ENCODE measurements around the gene ANK3.

The ANK3 gene

DNA sequence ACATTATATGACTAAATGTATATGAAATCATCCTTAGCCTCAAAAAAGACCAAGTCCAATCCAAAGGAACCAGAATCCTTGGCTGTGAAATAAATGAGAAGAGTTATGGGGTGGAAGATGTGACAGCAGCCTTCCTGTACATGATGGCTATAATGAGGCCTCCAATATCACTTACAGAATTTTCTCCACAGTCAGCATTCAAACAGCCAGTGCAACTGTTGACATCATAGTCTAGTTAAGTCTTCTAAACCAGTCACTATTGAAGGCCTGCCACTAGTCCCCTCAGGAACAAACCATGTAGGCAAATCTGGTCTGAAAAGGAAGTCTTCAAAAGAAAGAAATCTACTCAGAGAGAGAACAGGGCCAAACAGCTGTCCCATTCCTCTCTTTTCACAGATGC lies 263.8 kb downstream of the ANK3 start:
- no peak for DNase-seq

DNA sequence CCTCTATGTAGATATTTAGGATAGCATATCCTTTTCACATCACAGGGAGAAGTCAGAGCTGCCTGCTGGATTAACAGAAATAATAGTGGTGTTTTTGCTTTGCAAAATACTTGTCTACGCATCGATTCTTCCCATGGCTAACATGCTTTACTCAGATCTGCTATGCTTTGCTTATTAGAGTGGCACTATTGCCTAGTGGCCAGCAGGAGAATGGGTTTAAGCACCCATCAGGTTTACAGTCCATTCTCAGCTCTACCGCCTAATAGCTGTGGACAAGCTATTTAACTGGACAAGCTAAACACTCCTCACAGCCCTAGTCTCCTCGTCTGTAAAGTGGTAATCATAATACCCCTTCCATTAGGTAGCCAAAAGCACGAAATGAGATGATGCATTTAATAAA lies 265.1 kb downstream of the ANK3 start:
- DNase-seq, result no peak

GRCh38 chr10:60123668-60124067 lies 266.0 kb downstream of the ANK3 start:
- DNase-seq, result no peak

DNA sequence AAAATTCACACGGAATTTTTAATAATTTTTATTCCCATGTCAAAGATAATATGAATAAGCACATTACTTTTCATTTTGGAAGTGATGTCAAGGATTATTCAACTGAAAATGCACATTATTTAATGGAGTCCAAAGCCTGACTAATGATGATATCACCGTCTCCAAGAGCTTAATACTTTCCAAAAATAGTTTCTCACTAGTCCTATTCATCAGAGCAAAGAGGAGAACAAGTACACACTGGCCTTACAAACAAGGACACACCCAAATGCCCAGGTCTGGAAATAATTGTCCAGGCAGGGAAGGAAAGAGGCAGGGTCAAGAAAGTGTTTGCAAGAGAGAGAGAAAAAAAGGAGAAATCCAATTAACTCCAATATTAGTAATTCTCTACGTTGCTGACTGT lies 266.5 kb downstream of the ANK3 start:
- DNase-seq, result no peak

DNA sequence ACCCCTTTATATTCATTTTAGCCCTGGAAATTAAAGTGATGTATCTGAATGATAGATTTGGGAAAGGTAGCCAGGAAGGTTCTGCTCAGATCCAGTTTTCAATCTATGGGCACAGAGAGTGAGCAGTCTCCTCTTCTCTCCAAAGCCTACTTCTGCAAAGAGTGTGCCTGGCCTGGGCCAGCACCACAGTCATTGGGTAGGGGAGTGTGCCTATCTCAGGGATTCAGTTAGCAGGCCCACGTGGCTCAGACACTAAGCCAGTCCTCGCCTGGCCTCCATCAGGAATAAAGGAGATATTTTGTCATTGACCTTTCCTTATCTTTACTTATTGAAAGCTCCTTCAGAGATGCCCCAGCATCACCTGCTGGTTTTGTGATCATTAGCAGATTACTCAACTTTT lies 267.5 kb downstream of the ANK3 start:
- DNase-seq, result no peak

GRCh38 chr10:60114765-60115586 lies 274.7 kb downstream of the ANK3 start:
- no peak for DNase-seq

- DNase-seq, result no peak
Observed at GRCh38 chr10:60110739-60111138, 278.9 kb downstream of the ANK3 start.

- DNase-seq, result no peak
Observed at GRCh38 chr10:60107308-60107976, 282.2 kb downstream of the ANK3 start.

DNA sequence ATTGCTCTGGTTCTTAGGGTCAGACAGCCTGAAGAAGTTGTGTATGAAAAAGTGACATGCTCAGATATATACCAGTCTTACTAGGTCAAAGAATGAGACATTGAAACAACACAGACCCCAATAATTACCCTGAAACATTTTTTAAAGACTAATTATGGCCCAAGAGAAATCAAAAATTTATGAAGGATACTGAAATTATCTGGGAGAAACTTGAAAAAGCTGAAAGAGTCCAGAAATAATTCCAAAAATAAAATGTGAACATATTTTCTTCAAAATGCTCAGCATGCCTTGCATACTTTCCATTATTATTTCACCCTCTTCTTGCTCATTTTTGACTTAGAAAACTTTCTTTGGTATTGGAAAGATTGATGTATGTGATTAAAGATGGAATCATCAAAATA lies 284.4 kb downstream of the ANK3 start:
- no peak for DNase-seq

DNA sequence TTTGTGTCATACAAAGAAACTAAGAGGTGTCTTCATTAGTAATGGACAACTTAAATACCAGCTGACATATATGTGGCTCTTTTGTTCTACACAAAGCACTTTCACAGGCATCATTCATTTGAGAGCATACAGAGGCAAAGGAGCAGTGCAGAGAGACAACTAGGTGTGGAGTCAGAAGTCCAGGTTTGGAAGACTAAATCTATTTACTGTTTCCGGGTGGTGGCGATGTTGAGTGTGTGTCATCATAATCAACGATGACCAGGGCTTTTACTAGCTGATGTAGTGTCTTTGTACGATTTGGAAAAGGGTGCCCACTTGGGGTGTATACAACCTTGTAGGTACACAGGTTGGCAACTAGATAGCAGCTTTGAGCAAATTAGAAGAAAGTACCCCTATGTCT lies 287.9 kb downstream of the ANK3 start:
- DNase-seq, result no peak

DNA sequence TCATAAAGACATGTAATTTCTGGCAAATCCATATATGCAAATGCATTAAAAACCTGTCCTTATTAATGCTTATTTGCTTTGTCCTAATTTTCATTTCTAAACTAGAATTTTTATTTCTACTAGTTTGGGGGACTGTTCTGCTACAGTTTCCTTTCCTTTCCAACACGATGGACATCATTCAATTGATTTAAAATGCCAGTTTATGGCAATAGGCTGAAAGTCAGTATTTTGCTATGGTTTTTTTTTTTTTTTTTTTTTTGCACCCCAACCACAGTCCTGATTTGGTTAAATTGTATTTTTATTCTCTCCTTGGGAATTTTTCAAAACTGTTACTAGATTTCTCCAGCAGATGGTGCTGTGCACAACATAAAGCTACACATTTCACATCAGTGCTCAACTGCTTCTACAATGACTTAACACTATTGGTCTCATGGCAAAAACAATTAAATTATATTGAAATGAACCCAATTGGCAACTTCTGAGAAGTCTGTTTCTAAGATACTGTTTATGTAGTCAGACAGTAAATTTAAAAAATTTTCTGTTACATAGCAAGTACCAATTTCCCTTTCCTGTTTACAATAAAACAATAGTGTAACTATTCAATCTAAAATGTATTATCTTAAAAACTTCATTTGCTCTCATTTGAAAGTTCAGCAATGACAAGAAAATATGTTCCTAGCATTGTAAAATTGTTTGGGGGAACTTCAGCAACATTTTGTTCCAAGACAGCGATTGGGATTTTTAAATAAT lies 289.5 kb downstream of the ANK3 start:
- DNase-seq, result no peak

DNA sequence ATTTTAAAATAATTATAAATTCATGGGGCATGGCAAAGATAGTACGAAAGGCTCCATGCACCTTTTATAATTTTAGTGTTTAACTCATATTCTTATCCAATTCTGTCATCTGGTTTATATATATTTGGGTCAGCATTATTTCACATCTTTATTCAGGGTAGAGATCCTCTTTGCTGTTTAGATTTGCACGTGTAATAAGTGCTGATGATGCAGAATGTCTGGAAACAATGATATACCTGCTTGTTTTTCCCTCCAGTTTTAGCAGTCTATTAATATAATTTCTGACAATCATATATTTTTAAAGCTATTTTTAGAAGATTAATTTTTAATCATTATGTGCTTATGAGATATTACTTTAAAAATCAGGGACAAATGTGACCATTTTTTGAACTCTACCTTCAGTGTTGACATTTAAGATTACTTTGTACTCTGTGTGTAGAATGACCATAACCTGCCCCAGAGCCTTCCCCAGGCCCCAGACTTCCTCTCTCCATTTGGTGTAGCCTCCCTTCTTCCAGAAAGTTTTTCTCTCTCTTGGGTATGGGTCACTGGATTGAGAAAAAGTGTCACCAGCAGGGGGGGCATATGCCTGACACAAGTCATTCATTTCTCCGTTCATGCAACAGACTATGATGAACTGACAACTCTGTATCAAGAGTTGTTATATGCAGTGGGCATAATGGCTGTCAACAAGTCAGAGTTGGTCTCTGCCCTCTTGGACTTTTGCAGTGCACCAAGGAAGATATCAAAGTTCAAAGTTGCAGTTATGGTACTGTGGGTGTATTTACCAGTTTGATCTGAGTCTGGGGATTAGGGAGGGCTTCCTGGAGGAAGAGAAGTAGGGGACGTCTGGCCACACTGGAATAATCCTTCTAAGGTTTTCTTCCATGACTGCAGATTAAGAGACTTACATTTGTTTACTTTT lies 290.7 kb downstream of the ANK3 start:
- DNase-seq, result no peak

DNA sequence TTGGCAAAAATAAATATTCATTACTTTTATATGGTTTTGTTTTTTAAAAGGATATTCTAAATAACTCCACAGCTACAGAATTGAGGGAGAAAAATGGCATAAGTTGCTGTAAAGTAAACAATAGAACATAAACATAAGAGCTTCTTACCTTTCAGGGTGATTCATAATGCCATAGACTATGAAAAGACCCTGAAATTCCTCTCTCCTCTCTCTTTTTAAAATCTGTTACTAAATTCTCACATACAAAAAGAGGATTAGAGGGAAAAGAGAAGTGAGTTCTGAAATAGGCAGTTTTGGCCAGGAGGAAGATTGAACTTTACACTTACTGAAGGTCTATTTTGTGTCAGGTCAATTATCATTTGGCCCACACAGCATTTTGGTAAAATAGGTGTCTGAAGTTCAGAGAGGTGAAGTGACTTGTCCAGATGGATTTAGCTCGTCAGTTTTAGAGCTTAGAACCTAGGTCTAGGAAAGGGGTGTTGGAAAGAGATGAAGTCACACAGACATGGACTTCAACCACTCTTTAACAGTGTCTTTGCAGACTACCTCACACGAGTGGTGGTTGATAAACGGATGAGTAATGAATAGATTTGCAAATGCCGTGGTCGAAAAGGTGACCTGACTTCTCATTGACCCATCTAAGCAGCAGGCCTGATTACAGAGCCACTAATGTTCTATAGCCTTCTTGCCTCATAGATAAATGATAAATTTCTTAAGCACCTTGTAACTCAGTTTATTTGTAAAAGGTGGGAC lies 292.7 kb downstream of the ANK3 start:
- no peak for DNase-seq

DNA sequence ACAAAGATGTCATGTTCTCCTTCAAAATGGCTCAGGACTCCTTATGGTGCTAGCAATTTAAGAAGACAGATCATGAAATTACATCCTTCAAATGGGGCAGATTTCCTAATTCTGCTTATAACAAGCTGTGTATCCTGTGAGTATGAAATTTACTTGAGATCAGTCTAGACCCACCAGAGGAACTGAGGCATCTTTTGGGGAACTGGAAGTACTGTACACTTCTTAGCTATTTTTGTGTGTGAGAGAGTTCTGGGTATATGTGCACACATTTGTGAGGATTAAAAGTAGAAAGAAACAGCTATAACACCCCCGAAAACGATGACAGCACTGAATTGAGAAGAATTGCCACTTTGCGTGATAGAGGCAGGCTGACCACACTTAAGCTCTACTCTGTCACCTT lies 296.4 kb downstream of the ANK3 start:
- DNase-seq, result no peak

- DNase-seq, result no peak
Observed at GRCh38 chr10:60086862-60087261, 302.8 kb downstream of the ANK3 start.

DNA sequence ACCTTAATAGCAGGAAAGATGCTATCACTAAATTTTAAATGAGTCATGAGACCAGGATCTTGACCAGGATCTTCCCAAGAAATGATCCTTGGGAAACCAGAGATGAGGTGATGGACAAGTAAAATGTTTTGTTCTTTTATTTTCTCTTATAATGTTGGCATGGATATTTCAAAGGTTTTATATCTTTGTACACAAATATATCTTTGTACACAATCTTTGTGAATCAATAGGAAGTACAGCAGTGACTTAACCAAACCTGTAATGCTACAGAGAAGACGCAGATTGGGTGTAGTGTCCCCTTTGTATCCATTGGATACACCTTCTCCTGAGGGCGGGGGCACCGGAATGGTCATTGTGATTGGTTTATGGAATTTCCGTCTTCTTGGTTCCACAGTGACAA lies 303.3 kb downstream of the ANK3 start:
- DNase-seq, result no peak

DNA sequence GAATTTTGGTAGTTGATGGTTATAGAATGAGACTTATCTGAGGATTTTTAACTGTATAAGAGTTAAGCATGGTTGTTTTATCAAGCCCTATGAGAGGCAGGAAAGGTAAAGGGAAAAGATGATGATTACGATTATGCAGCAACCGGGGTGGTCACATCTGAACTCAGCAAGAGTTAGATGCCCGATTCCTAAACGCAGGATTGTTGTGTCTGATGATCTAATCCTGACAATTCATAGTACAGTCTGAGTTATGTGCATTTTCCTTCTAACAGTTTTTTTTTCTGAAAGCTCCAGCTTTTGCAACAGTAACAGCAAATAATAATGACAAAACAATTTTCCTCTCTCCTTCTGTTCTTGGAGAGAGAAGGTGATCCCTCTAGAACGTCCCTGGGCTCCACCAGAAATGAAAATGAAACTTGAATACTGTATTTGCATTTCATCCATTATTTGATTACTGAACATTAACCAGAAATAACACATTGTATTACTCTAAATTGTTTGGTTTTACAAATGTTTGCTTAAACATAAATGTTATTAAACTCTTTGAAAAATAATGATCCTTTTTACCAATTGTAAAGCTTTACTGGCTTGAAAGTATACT lies 306.8 kb downstream of the ANK3 start:
- DNase-seq, result no peak

- DNase-seq, result no peak
Observed at GRCh38 chr10:60082341-60082740, 307.3 kb downstream of the ANK3 start.

- DNase-seq, result no peak
Observed at GRCh38 chr10:60073781-60074656, 315.7 kb downstream of the ANK3 start.

- DNase-seq, result no peak
Observed at GRCh38 chr10:60073397-60073780, 316.3 kb downstream of the ANK3 start.

GRCh38 chr10:60069311-60069710 lies 320.4 kb downstream of the ANK3 start:
- no peak for DNase-seq

All from NCI-H1417 treated with DMSO at 0.1 percent for 48 hours (cell line).